GM12891 (cell line): ENCODE data around the gene CRK.
"Not testable (repeated sequence)": the region's sequence is repeated elsewhere in the genome, so short reads cannot be mapped to it uniquely, and the experiment has no call there.

Experiments
- DNase-seq: peaks from one replicate; pipeline ENCODE4 v3.0.0; 2011; ENCODE audit warnings: low spot score; ENCODE audit not compliant: insufficient read length
- FAIRE-seq: peaks from 2 replicates; lab custom pipeline; 2011; peaks lifted over from hg19 to GRCh38; lab: Jason Lieb, UNC
- PAX5 ChIP-seq: IDR thresholded peaks from 2 replicates; pipeline ENCODE4 v1.6.1; 2011; ENCODE audit warnings: low read length, moderate library complexity, mild to moderate bottlenecking; ENCODE audit not compliant: insufficient read depth, severe bottlenecking
- POLR2A ChIP-seq: IDR thresholded peaks from 2 replicates; pipeline ENCODE4 v1.6.1; 2011; ENCODE audit warnings: low read depth, low read length, control low read depth
- POLR2AphosphoS5 ChIP-seq: IDR thresholded peaks from 2 replicates; pipeline ENCODE4 v1.6.1; 2011; ENCODE audit warnings: low read depth, low read length, control low read depth
- POU2F2 ChIP-seq: IDR thresholded peaks from 2 replicates; pipeline ENCODE4 v1.6.1; 2011; ENCODE audit warnings: low read depth, mild to moderate bottlenecking, control low read depth, low read length, moderate library complexity
- SPI1 ChIP-seq: IDR thresholded peaks from 2 replicates; pipeline ENCODE4 v1.6.1; 2011; ENCODE audit warnings: low read depth, low read length, control low read depth
- TAF1 ChIP-seq: IDR thresholded peaks from 2 replicates; pipeline ENCODE4 v1.6.1; 2011; ENCODE audit warnings: low read depth, low read length, control low read depth

The CRK gene

GRCh38 chr17:1390432-1391367 is 65.3 kb downstream of the CRK start:
- DNase-seq: no peak
- TF ChIP-seq PAX5 (no peak), POU2F2 (no peak), TAF1 (no peak), SPI1 (no peak), POLR2A (no peak), POLR2AphosphoS5 (no peak; the same call in 1 of the 2 replicates)
- no peak for FAIRE-seq

- FAIRE-seq, DNase-seq: not testable (repeated sequence)
Observed at GRCh38 chr17:1387490-1388227, 68.4 kb downstream of the CRK start.

GRCh38 chr17:1386675-1387190 is 69.3 kb downstream of the CRK start:
- FAIRE-seq, DNase-seq: not testable (repeated sequence)

- TF ChIP-seq TAF1 (no peak), POU2F2 (no peak), POLR2A (no peak), POLR2AphosphoS5 (no peak), SPI1 (no peak), PAX5 (no peak)
- FAIRE-seq (no peak), DNase-seq (no peak)
Observed at GRCh38 chr17:1386265-1386664, 69.8 kb downstream of the CRK start.

- FAIRE-seq: no peak
- no peak for DNase-seq
- TF ChIP-seq POU2F2 (no peak), TAF1 (no peak), POLR2AphosphoS5 (no peak), SPI1 (no peak), POLR2A (no peak)
Observed at GRCh38 chr17:1385861-1386260, 70.2 kb downstream of the CRK start.

- DNase-seq (no peak), FAIRE-seq (no peak)
- TF ChIP-seq TAF1: no peak
- TF ChIP-seq SPI1: no peak
- no peak for TF ChIP-seq POLR2A
- TF ChIP-seq PAX5: no peak
- 0 out of 2 replicates have a peak, but pooled peaks have one; percentile 6 for TF ChIP-seq POLR2AphosphoS5
- no peak for TF ChIP-seq POU2F2
Observed at GRCh38 chr17:1384905-1385435, 71.1 kb downstream of the CRK start.

GRCh38 chr17:1379930-1380313 is 76.1 kb downstream of the CRK start:
- FAIRE-seq (no peak), DNase-seq (no peak)
- TF ChIP-seq POLR2AphosphoS5 (no peak), TAF1 (no peak), SPI1 (no peak), POLR2A (no peak), PAX5 (no peak), POU2F2 (no peak)

GRCh38 chr17:1379208-1379929 is 76.7 kb downstream of the CRK start:
- TF ChIP-seq PAX5: no peak
- TF ChIP-seq POLR2A: no peak
- TF ChIP-seq TAF1: no peak
- no peak for TF ChIP-seq POLR2AphosphoS5
- FAIRE-seq (no peak), DNase-seq (no peak)

- DNase-seq, FAIRE-seq: not testable (repeated sequence)
Observed at GRCh38 chr17:1378476-1378860, 77.6 kb downstream of the CRK start.

- TF ChIP-seq POU2F2 (no peak), TAF1 (no peak), POLR2A (no peak), POLR2AphosphoS5 (no peak), PAX5 (no peak), SPI1 (no peak)
- no peak for DNase-seq
- FAIRE-seq: no peak
Observed at GRCh38 chr17:1377334-1377733, 78.7 kb downstream of the CRK start.
